ENCODE results near the gene MICAL1.

- TF ChIP-seq CTCF (IDR thresholded peaks at IDR 0.05), result no peak
- no peak for TF ChIP-seq EZH2 (IDR thresholded peaks at IDR 0.05; ENCODE audit: borderline replicate concordance, insufficient read depth, low read depth, low read length, poor library complexity, severe bottlenecking)
Measured at GRCh38 chr6:109436041-109436440, 19.5 kb downstream of the MICAL1 start.

Measured in B cell (primary cell).